Smooth muscle cell of the umbilical artery (primary cell): ENCODE data around the gene FAM180A. TPM values are rescaled to one million over a fixed set of nuclear protein-coding genes. Genes with fewer than 3 reads are reported as not detected.

Source experiments
- total RNA-seq: library from RNA; depleted of rRNA; stranded (reverse); fragments of >200 nt; gene quantifications from 2 replicates; pipeline ENCODE4 v1.2.3, GENCODE V29; 2014

The FAM180A gene
- 7.2 TPM in 1 of 2 replicates, not detected in the other for total RNA-seq

GRCh38 chr7:135748770-135749169 lies at the start of gene FAM180A:
Gene FAM180A, minus strand, starts transcription at chr7:135748813. Its CDS starts 233 bp downstream, at chr7:135748580.

GRCh38 chr7:135728136-135728669 lies 20.4 kb downstream of the FAM180A start, which contains the start of gene SLC13A4:
Gene SLC13A4, minus strand, starts transcription at chr7:135728186. Its CDS starts 690 bp downstream, at chr7:135727496.

Other genes with a start within 250 kb of the FAM180A start
- gene CNOT4, start 238.7 kb downstream of the FAM180A start, total RNA-seq, result 7.4 and 9.3 TPM in 2 replicates
- 36.8 and 56.8 TPM in 2 replicates for gene NUP205, start 190.9 kb downstream of the FAM180A start, total RNA-seq
- 18.9 and 19.6 TPM in 2 replicates for gene STMP1, start 86.3 kb downstream of the FAM180A start, total RNA-seq
- 0.05 TPM in 1 of 2 replicates, not detected in the other for gene SLC13A4, start 20.6 kb downstream of the FAM180A start, total RNA-seq
- gene MTPN, start 228.5 kb upstream of the FAM180A start, total RNA-seq, result 134 and 219 TPM in 2 replicates